Stimulated activated CD8-positive, alpha-beta memory T cell treated with anti-CD3 and anti-CD28 coated beads, Interleukin-15, amount 100 ng/mL, for 48 hours (primary cell): ENCODE measurements around the gene POLR2J.
"Not testable (repeated sequence)": the region's sequence is repeated elsewhere in the genome, so short reads cannot be mapped to it uniquely, and the experiment has no call there.

Experiments used
- DNase-seq, 2 donors: peaks; one replicate each; pipeline ENCODE4 v3.0.0-alpha.2; 2020; ENCODE audit warnings: low read depth in 2 of 2

Gene POLR2J

GRCh38 chr7:102478314-102479208 lies at the start of gene POLR2J:
POLR2J (minus strand) TSS chr7:102478922; CDS start chr7:102478860, 62 bp downstream.
- peak; percentile 81 to 96 for DNase-seq

GRCh38 chr7:102527822-102528793 lies 49.4 kb upstream of the POLR2J start:
- DNase-seq, result not testable (repeated sequence)

DNA sequence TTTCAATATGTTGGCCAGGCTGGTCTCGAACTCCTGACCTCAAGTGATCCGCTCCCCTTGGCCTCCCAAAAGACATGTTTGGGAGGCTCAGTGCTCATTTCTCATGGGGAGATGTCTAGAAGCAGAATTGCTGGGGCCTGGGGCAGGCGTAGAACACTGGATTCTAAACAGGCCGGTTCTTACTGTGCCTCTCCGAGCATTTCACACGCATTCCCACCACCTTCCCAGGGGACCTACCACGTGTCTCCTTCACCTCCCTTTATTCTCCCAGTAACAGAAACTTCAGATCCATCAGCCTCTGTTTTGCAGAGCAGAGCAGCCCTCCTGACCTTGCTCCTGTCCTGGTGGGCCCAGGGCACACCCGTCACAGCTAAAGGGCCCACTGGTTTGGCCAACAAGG lies 48.5 kb upstream of the POLR2J start:
- DNase-seq, result not testable (repeated sequence)

DNA sequence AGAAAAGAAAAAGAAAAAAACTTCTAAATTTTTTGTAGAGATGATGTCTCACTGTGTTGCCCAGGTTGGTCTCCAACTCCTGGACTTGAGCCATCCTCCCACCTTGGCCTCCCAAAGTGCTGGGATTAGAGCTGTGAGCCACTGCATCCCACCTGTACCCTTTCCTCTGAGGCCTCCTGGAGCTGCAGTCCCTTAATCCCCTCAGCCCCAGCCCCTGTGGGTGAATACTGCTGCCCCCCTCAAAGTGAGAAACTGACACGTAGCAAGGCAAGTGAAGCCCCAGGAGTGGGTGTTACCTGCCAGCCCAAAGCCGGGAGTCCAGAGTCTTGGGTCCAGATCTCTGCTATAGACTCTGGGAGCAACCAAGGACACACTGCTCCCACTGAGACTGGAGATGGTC lies 46.1 kb upstream of the POLR2J start:
- DNase-seq, result not testable (repeated sequence)

DNA sequence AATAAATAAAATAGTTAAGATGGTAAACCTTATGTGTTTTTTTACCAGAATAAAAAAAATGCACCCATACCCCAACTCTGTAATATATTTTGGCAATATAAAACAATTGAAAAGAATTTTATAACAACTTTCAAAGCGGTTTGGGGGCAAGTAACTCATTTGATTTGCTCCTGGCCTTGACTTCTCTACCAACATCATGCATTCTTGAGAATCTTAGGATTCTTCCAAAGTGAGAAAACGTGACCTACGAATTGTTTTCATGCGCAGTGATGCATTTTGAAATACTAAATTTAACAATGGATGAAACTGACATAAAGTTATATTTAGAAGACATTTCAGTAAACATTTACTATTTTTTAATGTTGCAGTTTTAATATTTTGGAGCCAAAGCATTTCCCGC lies 42.1 kb upstream of the POLR2J start:
- DNase-seq, result not testable (repeated sequence)

DNA sequence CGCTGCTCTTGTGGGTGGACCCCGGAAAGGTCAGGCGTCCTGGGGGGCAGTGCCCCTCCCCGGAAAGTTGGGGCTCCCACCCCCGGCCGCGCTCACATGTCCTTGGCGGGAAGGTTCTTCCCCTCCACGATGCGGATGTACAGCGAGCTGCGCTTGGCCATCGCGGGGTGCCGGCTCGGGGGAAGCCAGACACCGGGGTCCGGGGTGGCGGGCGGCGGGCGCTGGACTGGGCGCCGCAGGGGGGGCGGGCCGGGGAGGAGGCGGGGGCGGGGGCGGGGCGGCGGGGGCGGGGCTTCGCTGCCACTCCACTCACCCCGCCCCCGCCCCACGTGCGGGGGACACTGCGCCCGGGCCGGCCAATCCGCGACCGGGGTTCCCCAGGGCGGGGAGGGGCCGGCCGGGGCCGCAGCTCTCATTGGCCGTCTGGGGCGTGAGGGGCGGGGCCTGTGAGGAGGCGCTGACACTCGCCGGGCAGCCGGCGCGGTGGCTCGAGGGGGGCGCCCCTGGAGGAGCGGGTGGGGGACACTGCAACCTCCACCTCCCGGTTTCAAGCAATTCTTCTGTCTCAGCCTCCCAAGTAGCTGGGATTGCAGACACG lies 38.9 kb upstream of the POLR2J start, which contains the start of gene RASA4B:
TSS of gene RASA4B (minus strand) at position 228 of the 598 bp plus-strand sequence. CDS start at position 161, 67 bp downstream.
- DNase-seq, result not testable (repeated sequence)

DNA sequence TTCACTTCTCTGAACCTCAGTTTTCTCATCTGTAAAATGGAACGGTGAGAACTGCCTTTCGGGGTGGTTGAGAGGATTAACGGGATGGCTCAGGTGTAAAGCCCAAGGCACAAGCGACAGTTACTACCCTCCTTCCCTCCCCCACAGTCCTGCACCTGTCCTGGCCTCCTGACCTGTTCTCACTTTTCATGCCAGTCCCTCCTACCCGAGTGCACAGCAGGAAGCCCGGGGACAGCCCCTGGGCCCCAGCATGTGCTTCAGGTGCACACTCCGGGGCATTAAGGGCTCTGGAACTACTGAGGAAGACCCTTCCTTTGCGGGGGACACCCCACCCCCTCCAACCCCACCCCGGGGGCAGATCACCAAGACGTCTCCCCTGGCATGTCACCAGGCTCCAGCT lies 38.2 kb upstream of the POLR2J start:
- DNase-seq, result not testable (repeated sequence)

GRCh38 chr7:102515889-102516288 lies 37.2 kb upstream of the POLR2J start:
- not testable (repeated sequence) for DNase-seq

- DNase-seq, result not testable (repeated sequence)
Measured at GRCh38 chr7:102514881-102515721, 36.4 kb upstream of the POLR2J start.

DNA sequence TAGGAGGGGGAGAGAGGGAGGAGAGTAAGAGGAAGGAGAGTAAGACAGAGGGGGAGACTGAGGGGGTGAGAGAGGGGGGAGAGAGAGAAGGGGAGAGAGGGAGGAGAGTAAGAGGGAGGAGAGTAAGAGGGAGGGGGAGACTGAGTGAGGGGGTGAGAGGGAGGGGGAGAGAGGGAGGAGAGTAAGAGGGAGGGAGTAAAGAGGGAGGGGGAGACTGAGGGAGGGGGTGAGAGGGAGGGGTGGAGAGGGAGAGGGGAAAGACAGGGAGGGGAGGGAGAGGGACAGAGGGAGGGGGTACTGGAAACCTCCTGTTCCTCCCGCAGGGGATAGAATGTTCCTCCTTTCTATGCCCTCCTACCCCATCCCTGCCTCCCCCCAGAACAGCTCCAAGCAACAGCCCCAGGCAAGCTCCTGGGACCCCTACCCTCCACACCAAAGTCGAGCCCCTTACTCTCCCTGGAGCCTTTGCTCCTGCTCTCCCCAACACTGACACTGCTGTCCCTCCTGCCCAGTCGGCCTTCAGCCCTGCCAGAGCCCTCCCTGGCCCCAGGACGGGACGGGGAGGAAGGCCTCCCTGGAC lies 34.0 kb upstream of the POLR2J start:
- DNase-seq, result not testable (repeated sequence)

- not testable (repeated sequence) for DNase-seq
Measured at GRCh38 chr7:102511860-102512522, 33.3 kb upstream of the POLR2J start.

DNA sequence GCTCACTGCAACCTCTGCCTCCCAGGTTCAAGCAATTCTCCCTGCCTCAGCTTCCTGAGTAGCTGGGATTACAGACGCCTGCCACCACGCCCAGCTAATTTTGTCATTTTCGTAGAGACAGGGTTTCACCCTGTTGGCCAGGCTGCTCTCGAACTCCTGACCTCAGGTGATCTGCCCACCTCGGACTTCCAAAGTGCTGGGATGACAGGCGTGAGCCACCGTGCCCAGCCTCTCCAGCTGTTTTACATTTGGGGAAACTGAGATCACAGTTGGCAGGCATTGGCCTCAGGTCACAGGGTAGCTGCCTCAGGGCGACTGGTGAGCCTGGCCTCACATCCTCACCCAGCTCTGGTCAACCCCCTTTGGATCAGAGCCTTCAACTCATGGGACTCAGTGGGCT lies 31.9 kb upstream of the POLR2J start:
- not testable (repeated sequence) for DNase-seq

- not testable (repeated sequence) for DNase-seq
Measured at GRCh38 chr7:102507410-102508088, 28.8 kb upstream of the POLR2J start.

GRCh38 chr7:102505298-102506185 lies 26.8 kb upstream of the POLR2J start:
- DNase-seq, result not testable (repeated sequence)

DNA sequence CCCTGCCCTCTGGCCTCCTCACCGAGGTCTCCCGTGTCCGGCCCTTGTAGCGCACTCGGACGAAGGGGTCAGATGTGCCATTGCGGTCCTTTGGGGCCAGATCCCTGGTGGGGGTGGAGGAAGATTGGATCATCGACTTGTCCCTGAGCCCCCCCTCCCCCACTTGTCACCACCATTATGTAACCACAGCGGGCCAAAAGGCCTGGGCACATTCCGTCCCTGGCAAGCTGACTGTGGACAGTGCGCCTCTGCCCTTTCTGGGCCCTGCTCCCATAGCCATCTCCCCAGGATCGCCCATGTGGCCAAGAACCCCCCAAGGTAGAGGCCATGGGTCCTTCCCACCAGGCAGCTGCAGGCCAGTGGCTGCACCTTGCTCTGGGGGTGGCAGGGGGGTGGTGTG lies 24.4 kb upstream of the POLR2J start:
- not testable (repeated sequence) for DNase-seq

- DNase-seq, result not testable (repeated sequence)
Measured at GRCh38 chr7:102498321-102498720, 19.6 kb upstream of the POLR2J start.

- DNase-seq, result not testable (repeated sequence)
Measured at GRCh38 chr7:102497308-102497707, 18.6 kb upstream of the POLR2J start.

DNA sequence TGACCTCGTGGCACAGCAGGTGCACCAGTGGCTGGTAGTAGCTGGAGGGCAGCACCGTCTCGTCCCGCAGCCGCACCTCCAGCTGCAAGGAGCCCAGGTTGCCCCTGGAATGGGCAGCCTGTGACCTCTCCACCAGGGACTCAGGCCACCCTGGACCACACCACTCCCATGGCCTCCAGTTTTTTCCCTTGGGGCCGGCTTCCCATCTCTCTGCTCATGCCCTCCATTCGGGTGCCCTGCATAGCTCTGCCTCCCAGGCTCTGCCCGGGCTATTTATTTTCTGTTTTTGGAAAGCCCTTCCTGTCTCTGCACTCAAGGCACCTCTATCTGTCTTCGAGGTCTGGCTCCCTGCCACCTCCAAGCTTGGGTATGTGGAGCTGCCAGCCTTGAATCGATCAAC lies 18.1 kb upstream of the POLR2J start:
- not testable (repeated sequence) for DNase-seq
